GM19467 (cell line): ENCODE data around the gene GLCE.

Experiments
- ATAC-seq: cut with Tn5 transposase; IDR thresholded peaks from one replicate; pipeline ENCODE4 v1.9.1; 2021; ENCODE audit warnings: mild to moderate bottlenecking, moderate library complexity; ENCODE audit not compliant: unreplicated experiment

The GLCE gene

DNA sequence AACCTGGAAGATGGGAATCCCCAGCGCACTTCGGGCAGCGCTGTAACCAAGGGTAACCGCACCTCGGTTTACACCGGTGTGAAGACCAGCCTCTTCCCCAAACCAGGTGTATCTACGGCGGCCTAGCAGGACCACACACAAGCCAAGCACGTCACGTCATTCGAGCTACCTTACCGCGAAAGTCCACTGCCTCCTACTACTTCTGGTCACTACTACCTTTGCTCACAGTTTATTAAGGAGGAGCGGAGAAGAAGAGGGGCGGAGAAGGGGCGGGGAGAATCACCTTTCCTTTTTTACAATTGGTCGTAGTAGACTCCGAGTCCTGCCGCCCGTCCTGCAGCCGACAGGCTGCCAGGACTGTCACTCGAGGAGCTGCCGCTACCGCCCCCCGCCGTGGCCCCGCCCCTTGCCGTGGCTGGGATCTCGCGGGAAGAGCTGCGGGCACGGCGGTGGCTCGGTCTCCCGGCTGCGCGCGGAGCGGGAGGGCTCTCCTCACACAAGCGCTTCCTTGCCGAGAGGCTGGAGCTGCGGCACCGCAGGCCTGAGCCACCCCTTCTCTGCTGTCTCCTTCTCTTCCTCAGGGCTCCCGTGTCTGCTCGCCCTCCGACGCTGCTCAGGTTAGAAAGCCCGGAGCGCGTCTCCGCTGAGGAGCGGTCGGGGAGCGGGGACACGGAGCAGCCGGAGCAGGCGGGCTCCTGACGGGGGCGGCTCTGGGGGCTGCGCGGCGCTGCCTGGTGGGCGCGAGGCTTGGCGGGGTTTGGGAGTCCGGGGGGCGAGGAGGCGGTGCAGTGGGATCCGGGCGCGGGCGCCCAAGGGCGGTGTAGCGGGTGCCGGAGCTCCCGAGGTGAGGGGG is at the start of gene GLCE:
GLCE (plus strand) TSS at position 495 of the 853 bp plus-strand sequence. CDS start 95,172 bp downstream, outside the sequence.
- peak; percentile 92 for ATAC-seq

DNA sequence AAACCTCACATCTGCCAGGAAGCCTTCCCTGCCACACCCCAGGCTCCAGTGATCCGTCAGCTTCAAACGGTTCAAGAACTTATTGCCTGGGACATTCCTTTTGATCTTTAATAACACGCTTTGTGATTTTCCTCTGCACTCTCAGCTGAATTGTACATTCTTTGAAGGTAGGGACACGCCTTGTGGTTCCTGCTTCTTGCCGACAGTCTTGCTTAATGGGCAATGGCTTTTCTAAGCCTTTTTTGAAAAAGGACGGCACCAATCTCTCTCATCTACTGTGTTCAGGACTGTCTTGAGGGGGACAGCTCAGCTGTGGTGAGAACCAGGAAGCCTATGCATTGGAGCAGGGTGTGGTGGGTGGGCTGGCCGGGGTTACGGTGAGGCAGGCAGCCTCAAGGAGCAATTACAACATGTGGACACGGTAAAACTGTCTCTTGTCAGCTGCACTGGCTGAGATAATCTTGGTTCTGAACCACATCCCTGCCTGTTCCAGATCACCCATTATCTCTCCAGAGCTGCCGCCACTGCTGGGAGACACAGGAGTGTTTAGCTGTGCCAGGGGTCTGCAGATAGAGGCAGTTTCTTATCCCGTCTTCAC is 46.0 kb upstream of the GLCE start:
- no peak for ATAC-seq

DNA sequence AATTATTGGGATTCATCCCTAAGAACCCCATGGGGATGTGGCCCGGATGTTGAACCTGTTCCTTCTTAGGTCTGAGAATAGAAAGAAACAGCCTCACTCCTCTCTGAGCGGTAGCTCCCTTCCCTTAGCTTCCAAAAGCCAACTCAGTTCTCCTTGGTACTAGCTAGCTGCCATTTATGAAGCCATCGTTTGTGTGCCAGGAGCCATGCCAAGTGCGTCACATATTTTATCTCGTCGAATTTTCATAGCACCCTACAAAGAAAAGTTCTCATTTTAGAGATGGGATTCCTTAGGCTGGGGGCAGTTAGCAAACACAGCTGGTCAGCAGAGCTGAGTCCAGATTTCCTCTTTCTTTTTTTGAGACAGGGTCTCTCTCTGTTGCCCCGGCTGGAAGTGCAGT is 45.4 kb upstream of the GLCE start:
- no peak for ATAC-seq

DNA sequence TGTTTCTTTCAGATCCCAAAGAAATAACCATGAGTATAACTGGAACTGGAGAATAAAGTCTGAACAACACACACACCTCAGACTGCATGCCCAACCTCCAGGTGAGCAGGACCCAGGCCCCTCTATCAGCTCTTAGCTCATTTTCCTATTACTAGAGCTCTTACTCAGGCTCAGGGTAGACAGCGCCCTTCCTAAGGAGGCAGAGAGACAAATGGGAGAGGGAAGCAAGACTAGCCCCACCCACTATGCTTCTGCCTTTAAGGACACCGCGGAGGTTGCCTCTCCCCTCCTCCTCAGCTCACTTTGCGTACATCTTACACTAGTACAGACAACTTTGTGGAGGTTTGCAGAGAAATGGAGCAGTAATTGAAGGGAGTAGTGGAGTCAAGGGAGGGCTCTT is 44.0 kb upstream of the GLCE start:
- no peak for ATAC-seq

DNA sequence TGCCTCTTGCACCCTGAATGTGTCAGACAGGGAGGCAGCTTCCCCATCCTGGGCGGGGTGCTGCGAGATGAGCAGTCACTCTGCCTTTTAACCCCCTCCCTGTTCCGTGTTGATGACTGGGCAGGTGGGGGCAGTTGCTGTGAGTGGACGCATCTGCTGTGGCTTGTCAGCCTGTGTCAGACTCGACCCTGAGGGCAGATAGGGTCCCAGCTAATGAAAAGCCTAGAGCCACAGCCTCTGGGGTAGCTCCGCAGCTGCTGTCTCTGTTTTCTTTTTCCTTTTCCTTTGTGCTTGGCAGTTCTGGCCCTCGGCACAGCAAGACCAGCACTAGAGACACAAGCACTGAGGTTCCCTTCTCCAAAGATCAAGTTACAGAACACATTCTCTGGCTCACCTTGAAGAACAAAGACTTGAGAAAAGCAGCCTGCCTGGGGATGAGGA is 43.0 kb upstream of the GLCE start:
- ATAC-seq, result no peak

DNA sequence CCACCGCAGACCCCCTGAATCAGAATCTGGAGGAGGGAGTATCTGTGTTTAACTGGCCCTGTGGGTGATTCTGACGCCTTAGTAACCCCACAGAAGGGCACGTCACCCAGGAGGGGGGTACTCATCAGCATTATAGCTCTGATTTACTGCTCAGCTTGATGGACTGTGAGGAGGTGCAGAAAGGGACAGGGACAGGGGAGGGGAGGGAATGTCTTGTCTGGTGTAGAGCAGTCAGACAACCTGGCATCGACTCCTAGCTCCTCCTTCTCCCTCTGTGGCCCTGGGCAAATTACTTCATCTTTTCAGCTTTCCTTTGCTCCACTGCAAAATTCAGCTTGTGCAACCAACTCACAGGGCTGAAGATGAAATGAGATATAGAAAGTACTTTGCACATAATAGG is 42.3 kb upstream of the GLCE start:
- no peak for ATAC-seq

DNA sequence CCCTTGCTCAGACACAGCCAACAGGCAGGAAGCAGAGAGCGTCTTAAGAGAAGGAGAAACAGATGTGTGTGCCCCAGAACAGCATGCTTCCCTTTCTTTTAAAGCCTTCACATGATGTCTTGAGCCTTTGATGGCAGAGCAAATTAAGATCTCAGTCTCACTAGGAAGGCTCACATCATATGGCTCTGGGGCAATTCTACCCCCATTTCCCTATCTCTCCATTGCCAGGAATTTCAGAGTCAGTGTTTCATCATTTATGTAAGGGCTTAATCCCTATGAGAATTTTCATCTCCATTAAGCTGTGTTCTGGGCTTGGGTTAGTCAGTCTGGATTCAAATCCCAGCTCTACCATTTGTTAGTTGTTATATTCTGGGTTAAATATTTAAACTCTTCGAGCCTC is 41.4 kb upstream of the GLCE start:
- no peak for ATAC-seq

DNA sequence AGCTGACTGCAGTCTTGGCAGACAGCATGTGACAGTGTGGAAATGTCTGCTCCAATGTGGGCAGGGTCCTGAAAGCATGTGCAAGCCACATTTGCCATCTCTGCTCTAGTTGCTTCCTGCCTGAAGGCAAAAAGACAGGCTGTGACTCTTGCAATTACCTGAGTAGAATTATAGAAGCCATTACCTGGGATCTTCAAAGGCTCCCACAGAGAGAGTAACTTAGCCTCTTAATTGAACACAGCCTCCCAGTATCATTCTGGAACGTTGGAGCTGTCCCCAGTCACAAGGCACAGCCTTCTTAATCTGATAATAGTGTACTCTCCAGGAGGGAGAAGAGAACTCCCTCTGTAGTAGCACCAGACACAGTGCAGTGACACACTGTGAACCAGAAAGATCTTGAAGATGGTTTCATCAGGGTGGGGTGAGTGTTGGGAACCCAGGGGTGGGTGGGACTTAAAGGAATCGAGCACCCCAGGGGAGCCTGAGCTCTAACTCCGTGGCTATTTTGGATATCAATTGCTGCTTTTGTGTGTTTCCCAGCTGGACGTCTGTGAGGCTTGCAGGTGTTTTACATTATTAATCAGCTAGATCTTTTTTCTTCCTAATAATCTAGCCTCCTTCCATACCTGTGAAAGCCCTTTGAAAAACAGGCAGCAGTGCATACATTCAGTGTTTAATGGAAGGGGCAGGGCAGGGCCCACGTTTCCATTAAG is 40.6 kb upstream of the GLCE start:
- ATAC-seq, result no peak

DNA sequence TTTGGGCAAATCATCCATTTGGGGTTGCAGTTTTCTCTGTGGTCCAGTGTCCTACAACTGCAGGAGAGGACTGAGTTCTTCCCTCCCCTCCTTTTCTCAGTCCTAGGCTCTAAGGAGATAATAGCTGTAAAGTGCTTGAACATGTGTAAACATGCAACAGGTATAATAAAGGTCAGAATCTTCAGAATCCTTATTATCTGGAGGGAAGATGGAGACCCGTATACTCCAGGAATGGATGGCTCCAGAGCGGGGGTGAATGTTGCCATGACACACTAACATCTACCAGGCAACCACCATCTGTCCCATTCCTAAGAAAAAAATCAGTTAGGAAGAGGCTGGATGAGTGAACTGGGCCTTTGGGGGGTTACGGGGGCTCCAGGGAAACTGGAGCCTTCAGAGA is 39.7 kb upstream of the GLCE start:
- ATAC-seq, result no peak

DNA sequence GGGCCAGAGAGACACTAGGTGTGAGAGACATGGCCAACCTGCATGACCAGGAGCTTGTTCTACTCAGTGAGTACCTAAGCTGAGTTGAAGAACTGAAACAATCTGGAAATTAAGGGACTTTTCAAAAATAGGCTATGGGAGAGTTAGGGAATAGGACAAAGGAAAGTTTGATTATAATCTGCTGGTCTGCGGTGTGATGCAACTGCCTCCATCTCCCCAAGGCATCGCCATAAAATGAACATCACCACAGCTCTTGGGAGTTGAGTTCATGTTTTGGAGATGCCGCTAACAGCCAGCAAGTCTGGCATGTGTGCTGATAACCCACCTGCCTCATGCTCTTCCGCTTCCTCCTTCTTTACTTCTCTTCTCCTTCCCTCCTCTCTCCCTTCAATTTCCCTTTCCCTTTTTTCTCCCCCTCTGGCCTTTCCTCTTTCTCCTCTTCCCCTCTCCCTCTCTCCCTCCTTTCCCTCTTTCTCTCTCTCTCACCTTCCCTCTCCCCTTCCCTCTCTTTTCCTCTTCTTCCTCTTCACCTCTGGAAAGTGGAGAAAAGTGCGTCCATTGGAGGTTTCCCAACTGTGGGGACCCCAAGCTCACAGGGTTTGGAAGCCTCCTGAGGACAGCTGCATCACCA is 39.1 kb upstream of the GLCE start:
- ATAC-seq, result no peak

DNA sequence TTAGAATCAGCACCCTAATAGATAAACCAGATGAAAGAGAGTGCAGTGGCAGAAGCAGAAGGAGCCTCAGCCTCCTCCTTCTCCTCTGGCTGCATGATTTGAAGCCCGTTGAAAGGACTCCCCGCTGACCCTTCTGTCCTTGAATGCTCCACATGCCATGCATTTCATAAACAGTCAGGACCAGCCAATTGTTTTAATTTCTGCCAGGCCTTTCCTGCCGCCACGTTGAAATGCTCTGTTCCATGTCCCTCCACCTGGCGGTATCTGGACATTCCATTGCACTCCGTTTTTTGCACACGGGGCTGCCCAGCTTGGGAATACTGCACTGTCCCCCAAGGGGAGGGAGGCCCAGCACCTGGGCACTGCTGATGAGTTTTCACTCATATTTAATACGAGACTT is 35.2 kb upstream of the GLCE start:
- ATAC-seq, result no peak

DNA sequence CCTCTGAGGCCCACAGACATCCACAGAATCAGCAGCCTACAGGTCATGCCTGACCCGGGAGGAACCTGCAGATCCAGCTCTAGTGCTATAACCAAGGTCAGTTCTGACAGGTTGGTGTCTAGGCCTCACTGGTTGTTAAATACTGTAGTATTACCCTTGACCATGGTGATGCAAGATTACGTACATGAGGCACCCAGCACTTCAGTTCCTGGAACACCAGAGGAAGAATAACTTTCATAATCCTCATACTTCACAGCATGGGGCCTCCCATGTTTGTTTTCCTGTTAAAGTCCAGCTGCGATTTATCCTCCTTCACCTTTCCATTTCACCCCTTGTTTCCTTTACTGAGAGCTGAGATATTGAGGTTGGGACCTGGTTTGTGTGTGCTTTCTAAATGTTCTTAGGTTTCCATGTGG is 34.4 kb upstream of the GLCE start:
- ATAC-seq, result no peak

DNA sequence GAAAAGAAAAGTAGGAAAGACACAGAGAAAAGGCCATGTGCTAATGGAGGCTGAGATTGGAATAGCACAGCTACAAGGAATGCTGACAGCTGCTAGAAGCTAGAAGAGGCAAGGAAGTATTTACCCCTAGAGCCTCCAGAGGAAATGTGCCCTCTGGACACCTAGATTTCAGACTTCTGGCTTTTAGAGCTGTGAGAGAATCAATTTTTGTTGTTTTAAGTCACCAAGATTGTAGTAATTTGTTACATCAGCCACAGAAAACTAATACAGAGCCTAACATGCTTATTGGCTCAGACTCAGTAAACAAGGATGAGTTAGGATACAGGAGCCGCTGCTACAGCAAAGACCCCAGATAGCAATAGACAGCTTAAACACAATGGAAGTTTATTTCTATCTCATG is 33.1 kb upstream of the GLCE start:
- no peak for ATAC-seq

DNA sequence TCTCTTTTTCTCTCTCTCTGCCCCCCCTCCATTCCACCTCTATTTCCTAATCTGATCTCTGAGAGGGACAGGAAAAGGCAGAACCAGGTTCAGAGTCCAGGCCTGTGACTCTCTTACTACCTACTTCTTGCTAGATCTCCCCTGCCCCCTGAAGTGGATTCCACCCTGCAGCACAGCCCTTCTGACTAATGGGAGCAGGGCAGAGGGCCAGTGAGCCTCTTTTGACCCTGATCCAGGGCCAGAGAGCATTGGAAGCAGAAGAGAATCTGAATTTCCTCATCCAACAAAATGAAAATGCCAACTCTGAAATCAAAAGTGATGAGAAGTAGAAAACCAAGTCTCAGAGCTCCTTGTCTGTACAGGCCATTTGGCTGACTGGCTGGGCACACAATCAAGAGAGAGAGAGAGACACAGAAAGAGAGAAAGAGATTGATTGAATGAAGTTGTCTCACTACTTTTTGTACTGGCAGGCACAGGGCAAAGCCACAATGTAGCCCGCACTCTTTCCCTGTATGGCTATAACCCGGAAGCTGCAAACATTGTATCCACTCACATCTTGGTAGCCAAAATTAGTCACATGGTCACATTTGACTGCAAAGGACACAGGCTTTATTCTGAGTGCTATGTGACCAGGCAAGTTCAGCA is 31.6 kb upstream of the GLCE start:
- no peak for ATAC-seq

DNA sequence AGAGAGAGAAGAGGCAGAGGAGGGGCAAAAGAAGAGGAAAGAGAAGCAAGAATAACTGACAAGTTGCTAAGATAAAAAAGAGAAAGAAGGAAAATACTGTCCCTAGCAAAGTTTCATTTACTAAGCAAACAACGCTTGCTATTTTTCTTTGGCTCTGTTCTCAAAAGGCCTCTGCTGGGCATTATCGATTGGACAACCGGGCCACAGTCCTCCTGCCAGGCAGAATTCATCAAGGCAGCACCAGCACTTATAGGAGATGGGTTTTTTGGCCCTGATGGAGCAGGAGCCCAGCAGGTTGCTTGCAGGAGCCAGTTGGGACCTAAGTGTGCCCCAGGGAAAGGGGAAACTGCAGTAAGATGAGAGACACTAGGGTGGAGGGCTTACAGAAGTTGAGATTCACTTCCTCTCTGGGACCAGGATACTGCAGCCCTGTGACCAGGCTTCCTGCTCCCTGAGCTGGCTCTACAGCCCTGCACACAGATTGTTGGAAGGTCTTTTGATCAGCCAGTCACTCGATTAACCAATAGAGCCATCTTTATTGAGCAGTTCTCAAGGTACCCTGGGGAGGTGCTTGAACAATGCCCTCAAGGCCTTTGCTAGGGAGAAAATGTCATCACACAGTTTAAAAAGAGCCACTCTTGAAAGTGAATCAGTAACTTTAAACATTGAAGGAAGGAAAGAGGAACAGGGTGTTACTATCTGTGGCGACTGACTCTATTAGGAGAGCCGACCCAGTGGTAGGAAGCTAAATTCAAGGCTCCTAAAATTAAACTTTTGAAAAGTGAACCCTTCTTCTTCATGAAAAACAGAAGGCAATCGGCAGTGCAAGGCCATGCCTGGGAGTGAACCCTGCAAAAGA is 28.8 kb upstream of the GLCE start:
- no peak for ATAC-seq

DNA sequence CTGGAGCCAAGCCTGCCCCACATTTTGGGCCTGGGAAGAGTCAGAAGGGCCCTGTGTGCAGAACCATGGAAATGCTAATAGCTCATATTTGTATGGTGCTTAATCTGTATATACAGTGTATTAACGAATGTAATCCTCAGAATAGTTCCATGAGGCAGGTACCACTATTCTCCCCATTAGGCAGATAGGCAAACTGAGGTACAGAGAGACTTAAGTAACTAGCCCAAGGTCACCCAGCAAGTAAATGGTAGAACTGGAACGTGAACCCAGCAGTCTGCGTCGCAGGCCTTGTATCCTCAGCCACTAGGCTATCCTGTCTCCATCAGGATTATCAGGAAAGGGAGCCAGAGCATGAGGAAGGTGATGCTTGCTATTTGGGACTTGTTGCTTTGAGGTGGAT is 28.0 kb upstream of the GLCE start:
- ATAC-seq, result no peak

DNA sequence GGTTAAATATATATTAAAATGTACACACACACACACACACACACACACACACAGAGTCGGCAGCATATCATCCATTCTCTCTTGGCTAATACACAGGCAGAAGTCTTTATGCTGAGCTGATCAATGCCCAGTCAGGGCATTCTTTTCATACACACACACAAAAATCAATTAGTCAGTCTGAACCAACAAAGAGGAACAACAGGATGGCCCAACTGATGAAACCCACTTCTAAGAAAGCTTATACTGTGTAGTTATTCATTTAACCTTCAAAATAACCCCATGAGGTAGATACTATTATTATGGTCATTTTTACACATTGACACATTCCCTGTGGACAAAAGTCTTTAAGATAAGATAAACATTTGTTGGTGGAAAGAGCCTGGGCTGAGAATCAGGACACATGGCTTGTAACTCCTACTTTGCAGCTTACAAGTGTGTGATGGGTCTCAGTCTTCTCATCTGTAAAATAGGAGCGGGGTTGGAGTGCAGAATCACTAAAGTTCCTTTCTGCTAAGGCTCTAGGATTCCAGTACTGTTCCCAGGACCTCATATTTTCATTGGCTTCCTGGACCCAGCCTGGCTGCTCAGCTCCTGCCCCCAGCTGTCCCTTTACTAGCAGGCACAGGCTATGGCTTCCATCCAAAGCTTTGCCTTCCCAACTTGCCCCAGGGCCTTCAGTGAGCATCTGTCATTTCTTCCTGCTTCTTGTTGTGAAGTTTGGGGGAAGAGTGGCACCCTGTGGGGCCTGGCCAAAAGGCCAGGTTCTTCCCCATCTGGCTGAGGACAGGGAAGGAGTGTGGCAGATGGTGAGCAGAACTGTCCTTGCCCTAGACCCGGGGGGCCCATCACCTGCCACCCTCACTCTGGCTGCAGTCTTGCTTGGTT is 27.2 kb upstream of the GLCE start:
- ATAC-seq, result no peak

DNA sequence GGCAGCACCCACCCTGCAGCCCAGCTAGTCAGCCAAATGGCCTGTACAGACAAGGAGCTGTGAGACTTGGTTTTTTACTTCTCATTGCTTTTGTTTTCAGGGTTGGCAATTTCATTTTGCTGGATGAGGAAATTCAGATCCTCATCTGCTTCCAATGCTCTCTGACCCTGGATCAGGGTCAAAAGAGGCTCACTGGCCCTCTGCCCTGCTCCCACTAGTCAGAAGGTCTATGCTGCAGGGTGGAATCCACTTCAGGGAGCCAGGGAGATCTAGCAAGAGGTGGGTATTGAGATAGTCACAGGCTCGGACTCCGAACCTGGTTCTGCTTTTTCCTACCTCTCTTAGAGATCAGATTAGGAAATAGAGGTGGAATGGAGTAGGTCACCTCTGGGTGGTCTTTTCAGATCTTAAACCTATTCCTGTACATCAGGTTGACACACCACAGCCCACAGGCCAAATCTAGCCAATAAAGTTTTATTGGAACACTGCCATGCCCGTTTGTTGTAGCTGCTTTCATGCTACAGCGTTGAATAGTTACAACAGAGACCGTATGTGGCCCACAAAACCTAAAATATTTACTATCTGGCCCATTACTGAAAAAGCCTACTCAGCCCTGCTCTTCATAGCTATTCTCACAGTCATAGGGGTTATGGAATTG is 26.4 kb upstream of the GLCE start:
- ATAC-seq, result no peak

DNA sequence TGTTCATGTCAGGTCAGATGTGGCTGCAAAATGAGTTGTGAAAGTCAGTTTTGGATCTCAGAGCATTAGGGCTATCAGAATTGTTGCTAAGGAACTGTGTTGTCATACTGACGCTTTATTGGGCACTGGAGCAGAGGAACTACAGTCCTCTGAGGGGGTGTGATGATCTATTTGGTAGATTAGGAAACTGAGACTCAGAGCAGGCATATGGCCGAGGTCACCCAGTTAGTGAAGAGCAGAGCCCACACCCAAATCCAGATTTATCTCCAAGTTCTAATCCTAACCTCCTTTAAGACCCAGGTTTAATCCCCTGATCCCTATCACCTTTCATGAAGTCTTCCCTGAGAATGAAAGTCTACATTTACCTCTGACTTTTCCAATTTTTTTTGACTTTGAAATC is 25.6 kb upstream of the GLCE start:
- ATAC-seq, result no peak
